ENCODE data around the gene NPAS2.

Gene NPAS2

GRCh38 chr2:100821255-100821910 lies 1.4 kb downstream of the NPAS2 start:
- DNase-seq (ENCODE audit: low spot score) = no peak

GRCh38 chr2:100821911-100822265 lies 1.9 kb downstream of the NPAS2 start:
- DNase-seq (ENCODE audit: low spot score) = no peak

- no peak for DNase-seq (ENCODE audit: low spot score)
These were observed 2.8 kb downstream of the NPAS2 start for GRCh38 chr2:100822587-100823248.

GRCh38 chr2:100823665-100824438 lies 3.9 kb downstream of the NPAS2 start:
- DNase-seq (ENCODE audit: low spot score) = no peak

- no peak for DNase-seq (ENCODE audit: low spot score)
These were observed 4.9 kb downstream of the NPAS2 start for GRCh38 chr2:100824842-100825241.

GRCh38 chr2:100826494-100826893 lies 6.6 kb downstream of the NPAS2 start:
- DNase-seq (ENCODE audit: low spot score) = no peak

GRCh38 chr2:100831158-100831750 lies 11.3 kb downstream of the NPAS2 start:
- no peak for DNase-seq (ENCODE audit: low spot score)

GRCh38 chr2:100831831-100832230 lies 11.9 kb downstream of the NPAS2 start:
- no peak for DNase-seq (ENCODE audit: low spot score)

GRCh38 chr2:100832885-100833284 lies 12.9 kb downstream of the NPAS2 start:
- no peak for DNase-seq (ENCODE audit: low spot score)

- DNase-seq (ENCODE audit: low spot score) = no peak
These were observed 13.4 kb downstream of the NPAS2 start for GRCh38 chr2:100833331-100833730.

- DNase-seq (ENCODE audit: low spot score) = no peak
These were observed 14.3 kb downstream of the NPAS2 start for GRCh38 chr2:100834221-100834620.

- no peak for DNase-seq (ENCODE audit: low spot score)
These were observed 15.2 kb downstream of the NPAS2 start for GRCh38 chr2:100835006-100835659.

- no peak for DNase-seq (ENCODE audit: low spot score)
These were observed 20.6 kb downstream of the NPAS2 start for GRCh38 chr2:100840519-100840918.

- no peak for DNase-seq (ENCODE audit: low spot score)
These were observed 22.4 kb downstream of the NPAS2 start for GRCh38 chr2:100842241-100842922.

GRCh38 chr2:100844514-100844913 lies 24.6 kb downstream of the NPAS2 start:
- DNase-seq (ENCODE audit: low spot score) = no peak

GRCh38 chr2:100845141-100845991 lies 25.4 kb downstream of the NPAS2 start:
- DNase-seq (ENCODE audit: low spot score) = no peak

- DNase-seq (ENCODE audit: low spot score) = no peak
These were observed 26.8 kb downstream of the NPAS2 start for GRCh38 chr2:100846716-100847115.

- no peak for DNase-seq (ENCODE audit: low spot score)
These were observed 32.5 kb downstream of the NPAS2 start for GRCh38 chr2:100852447-100852846.

GRCh38 chr2:100852999-100853908 lies 33.3 kb downstream of the NPAS2 start:
- no peak for DNase-seq (ENCODE audit: low spot score)

All from CD4-positive, alpha-beta T cell treated with Interleukin-15 for 4 hours (primary cell).